Natural killer cell (primary cell): Measurements from ENCODE around the gene CTNNA2. TPM values are rescaled to one million over a fixed set of nuclear protein-coding genes. Genes with fewer than 3 reads are reported as not detected.

Experiments used
- ATAC-seq, 3 donors: fragments of 150-1000 bp in 2 of 3; fragments of 200-7000 bp in 1 of 3; cut with Tn5 transposase; 1 replicate in 1 of 3; 2 replicates in 2 of 3; pipeline ENCODE4 v1.10.0; 2021; ENCODE audit warnings: mild to moderate bottlenecking in 2 of 3, moderate library complexity in 2 of 3
- DNase-seq, 2 donors: peaks; one replicate each; pipeline versions ENCODE4 v3.0.0 to v3.0.0-alpha.2; 2013 to 2021; ENCODE audit warnings: mixed read lengths in 1 of 2
- H3K27ac ChIP-seq: one replicate; pipeline ENCODE4 v1.5.1; 2013; ENCODE audit warnings: mild to moderate bottlenecking, low read length
- H3K27me3 ChIP-seq: one replicate; pipeline ENCODE4 v1.6.1; 2013; ENCODE audit warnings: low read length; ENCODE audit not compliant: control insufficient read depth, insufficient read depth
- H3K36me3 ChIP-seq: one replicate; pipeline ENCODE4 v1.6.1; 2013; ENCODE audit warnings: low read length; ENCODE audit not compliant: control insufficient read depth, insufficient read depth
- H3K4me1 ChIP-seq: one replicate; pipeline ENCODE4 v1.6.1; 2013; ENCODE audit warnings: low read length; ENCODE audit not compliant: control insufficient read depth, insufficient read depth
- H3K4me3 ChIP-seq: one replicate; pipeline ENCODE4 v1.5.1; 2013; ENCODE audit warnings: low read length
- H3K9me3 ChIP-seq: one replicate; pipeline ENCODE4 v1.6.1; 2013; ENCODE audit warnings: low read length; ENCODE audit not compliant: control insufficient read depth, insufficient read depth
- H3K27ac Mint-ChIP-seq, 2 donors: one replicate each; pipeline ENCODE4 v1.8.0; 2022; ENCODE audit warnings: mild to moderate bottlenecking in 2 of 2, mixed read lengths in 2 of 2, moderate library complexity in 1 of 2
- H3K27me3 Mint-ChIP-seq, 2 donors: one replicate each; pipeline ENCODE4 v1.8.0; 2022; ENCODE audit warnings: low read depth in 2 of 2, mixed read lengths in 2 of 2
- H3K36me3 Mint-ChIP-seq: one replicate; pipeline ENCODE4 v1.8.0; 2022; ENCODE audit warnings: mixed read lengths
- H3K4me1 Mint-ChIP-seq, 2 donors: one replicate each; pipeline ENCODE4 v1.8.0; 2022; ENCODE audit warnings: mixed read lengths in 2 of 2
- H3K4me3 Mint-ChIP-seq: one replicate; pipeline ENCODE4 v1.8.0; 2022; ENCODE audit warnings: mild to moderate bottlenecking, moderate library complexity, mixed read lengths
- H3K9me3 Mint-ChIP-seq, 2 donors: one replicate each; pipeline ENCODE4 v1.8.0; 2022; ENCODE audit warnings: mixed read lengths in 2 of 2
- WGBS: methylation state at CpG from one replicate; pipeline ENCODE4 v1.1.7; 2013; ENCODE audit warnings: missing lambda C conversion rate; ENCODE audit not compliant: insufficient coverage; 5-methylcytosine and 5-hydroxymethylcytosine counted together
- intact Hi-C: fragments of 100-400 bp; cut with micrococcal nuclease; formaldehyde crosslinking; loops from one replicate; pipeline ENCODE4 v1.14.2; 2022
- total RNA-seq, 4 donors: library from RNA; stranded (reverse); fragments of 120-200 nt in 1 of 4; gene quantifications; one replicate each; pipeline versions ENCODE4 v1.2.3 to v1.2.4, GENCODE V29; 2013 to 2022
- TF ChIP-seq, protein P1 (sequence below): fragments of 200-600 bp; IDR thresholded peaks from one replicate; pipeline ENCODE4 v1.8.0; 2022; ENCODE audit warnings: antibody characterized with exemption

Gene CTNNA2
- total RNA-seq, 3 donors from 2014 or later (not counting 1 experiment from before 2014, with no cell fraction given): not detected

- no peaks in the 10 kb centered on the region for H3K4me1 ChIP-seq
- H3K9me3 ChIP-seq: no peaks in the 10 kb centered on the region
- DNase-seq (no peak), ATAC-seq (no peak)
- Mint-ChIP-seq H3K9me3 (peaks cover 3 to 7% of the 10 kb centered on the region in 2 donors), H3K27me3 (no peaks in the 10 kb centered on the region), H3K36me3 (no peaks in the 10 kb centered on the region), H3K4me3 (no peak overlapping the region), H3K27ac (no peak overlapping the region), H3K4me1 (no peaks in the 10 kb centered on the region)
- no peaks in the 10 kb centered on the region for H3K27me3 ChIP-seq
- intact Hi-C loops: no loop called here
- H3K27ac ChIP-seq: no peak overlapping the region
- no peaks in the 10 kb centered on the region for H3K36me3 ChIP-seq
- TF ChIP-seq, protein P1, sequence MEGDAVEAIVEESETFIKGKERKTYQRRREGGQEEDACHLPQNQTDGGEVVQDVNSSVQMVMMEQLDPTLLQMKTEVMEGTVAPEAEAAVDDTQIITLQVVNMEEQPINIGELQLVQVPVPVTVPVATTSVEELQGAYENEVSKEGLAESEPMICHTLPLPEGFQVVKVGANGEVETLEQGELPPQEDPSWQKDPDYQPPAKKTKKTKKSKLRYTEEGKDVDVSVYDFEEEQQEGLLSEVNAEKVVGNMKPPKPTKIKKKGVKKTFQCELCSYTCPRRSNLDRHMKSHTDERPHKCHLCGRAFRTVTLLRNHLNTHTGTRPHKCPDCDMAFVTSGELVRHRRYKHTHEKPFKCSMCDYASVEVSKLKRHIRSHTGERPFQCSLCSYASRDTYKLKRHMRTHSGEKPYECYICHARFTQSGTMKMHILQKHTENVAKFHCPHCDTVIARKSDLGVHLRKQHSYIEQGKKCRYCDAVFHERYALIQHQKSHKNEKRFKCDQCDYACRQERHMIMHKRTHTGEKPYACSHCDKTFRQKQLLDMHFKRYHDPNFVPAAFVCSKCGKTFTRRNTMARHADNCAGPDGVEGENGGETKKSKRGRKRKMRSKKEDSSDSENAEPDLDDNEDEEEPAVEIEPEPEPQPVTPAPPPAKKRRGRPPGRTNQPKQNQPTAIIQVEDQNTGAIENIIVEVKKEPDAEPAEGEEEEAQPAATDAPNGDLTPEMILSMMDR: no peak
- 90% methylated on average over 4 of the region's 4 CpGs for WGBS
- no peak overlapping the region for H3K4me3 ChIP-seq
Observed at GRCh38 chr2:80070587-80070986, 557.7 kb downstream of the CTNNA2 start.

DNA sequence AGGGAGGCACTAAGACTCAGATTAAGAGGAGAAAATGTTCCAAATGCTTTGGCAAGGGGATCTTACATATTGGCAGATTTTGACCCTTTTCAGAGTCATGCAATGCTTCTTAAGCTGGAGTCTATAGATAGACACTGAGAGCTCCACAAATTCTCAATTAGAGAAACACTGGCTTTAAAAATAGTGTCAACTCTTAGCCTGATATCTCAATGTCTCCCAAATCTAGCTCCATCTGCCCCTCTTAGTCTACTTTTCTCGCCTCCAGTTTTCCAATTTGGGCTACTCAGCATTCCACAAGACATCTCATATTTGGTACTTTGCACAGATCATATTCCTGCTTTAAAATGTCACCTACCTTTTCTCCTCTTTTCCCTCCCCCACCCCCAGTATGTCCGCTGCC lies 559.1 kb downstream of the CTNNA2 start:
- no peaks in the 10 kb centered on the region for H3K27me3 Mint-ChIP-seq
- H3K9me3 Mint-ChIP-seq: peaks cover 3 to 9% of the 10 kb centered on the region in 2 donors
- ATAC-seq (no peak), DNase-seq (no peak)
- H3K36me3 ChIP-seq: no peaks in the 10 kb centered on the region
- no peaks in the 10 kb centered on the region for H3K4me1 Mint-ChIP-seq
- 81% methylated on average over 2 of the region's 2 CpGs for WGBS
- no peaks in the 10 kb centered on the region for H3K36me3 Mint-ChIP-seq
- no peaks in the 10 kb centered on the region for H3K9me3 ChIP-seq
- H3K27ac Mint-ChIP-seq: no peak overlapping the region
- TF ChIP-seq, protein P1: no peak
- no peak overlapping the region for H3K4me3 ChIP-seq
- H3K27ac ChIP-seq: no peak overlapping the region
- no peak overlapping the region for H3K4me3 Mint-ChIP-seq
- intact Hi-C loops: no loop called here
- no peaks in the 10 kb centered on the region for H3K27me3 ChIP-seq
- H3K4me1 ChIP-seq: no peaks in the 10 kb centered on the region

DNA sequence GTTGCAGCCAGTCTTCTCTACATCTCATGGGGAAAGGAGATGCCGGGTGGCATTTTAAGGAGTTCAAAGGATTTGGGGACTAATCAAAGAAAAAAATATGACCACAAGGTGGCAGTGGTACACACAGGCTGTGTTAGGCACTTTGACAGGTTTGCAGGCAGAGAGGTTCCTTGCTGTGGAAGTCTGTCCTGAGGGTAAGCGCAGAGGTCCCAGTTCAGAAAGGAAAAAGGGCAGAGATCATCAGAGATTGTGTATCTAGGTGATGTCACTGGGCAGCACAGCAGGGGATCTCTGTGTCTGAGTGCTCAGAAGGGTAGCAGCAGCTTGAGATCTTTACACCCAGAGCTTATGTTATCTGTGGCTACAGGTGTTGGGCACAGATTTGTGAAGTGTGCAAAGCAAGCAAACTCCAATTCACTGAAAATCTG lies 560.3 kb downstream of the CTNNA2 start:
- Mint-ChIP-seq H3K36me3 (no peaks in the 10 kb centered on the region), H3K4me1 (no peaks in the 10 kb centered on the region), H3K4me3 (no peak overlapping the region), H3K27me3 (no peaks in the 10 kb centered on the region), H3K27ac (no peak overlapping the region), H3K9me3 (peaks cover 0 to 9% of the 10 kb centered on the region in 2 donors)
- no peak overlapping the region for H3K27ac ChIP-seq
- H3K4me3 ChIP-seq: no peak overlapping the region
- H3K9me3 ChIP-seq: no peaks in the 10 kb centered on the region
- intact Hi-C loops: no loop called here
- TF ChIP-seq, protein P1: no peak
- no peaks in the 10 kb centered on the region for H3K4me1 ChIP-seq
- ATAC-seq (no peak), DNase-seq (peak in 1 of 2 donors; percentile 39)
- no peaks in the 10 kb centered on the region for H3K27me3 ChIP-seq
- WGBS: 33% methylated on average over 2 of the region's 2 CpGs
- no peaks in the 10 kb centered on the region for H3K36me3 ChIP-seq

- no peak overlapping the region for H3K27ac ChIP-seq
- Mint-ChIP-seq H3K36me3 (no peaks in the 10 kb centered on the region), H3K4me3 (no peak overlapping the region), H3K9me3 (peaks cover 0 to 9% of the 10 kb centered on the region in 2 donors), H3K27ac (no peak overlapping the region), H3K27me3 (no peaks in the 10 kb centered on the region), H3K4me1 (no peaks in the 10 kb centered on the region)
- TF ChIP-seq, protein P1: no peak
- no peaks in the 10 kb centered on the region for H3K9me3 ChIP-seq
- DNase-seq (no peak), ATAC-seq (no peak)
- H3K4me3 ChIP-seq: no peak overlapping the region
- no peaks in the 10 kb centered on the region for H3K36me3 ChIP-seq
- no peaks in the 10 kb centered on the region for H3K27me3 ChIP-seq
- intact Hi-C loops: no loop called here
- 87% methylated on average over 5 of the region's 5 CpGs for WGBS
- no peaks in the 10 kb centered on the region for H3K4me1 ChIP-seq
Observed at GRCh38 chr2:80074321-80075070, 561.6 kb downstream of the CTNNA2 start.
